ENCODE measurements around the gene SACS.
"Not testable (repeated sequence)": the region's sequence is repeated elsewhere in the genome, so short reads cannot be mapped to it uniquely, and the experiment has no call there.

Gene SACS

DNA sequence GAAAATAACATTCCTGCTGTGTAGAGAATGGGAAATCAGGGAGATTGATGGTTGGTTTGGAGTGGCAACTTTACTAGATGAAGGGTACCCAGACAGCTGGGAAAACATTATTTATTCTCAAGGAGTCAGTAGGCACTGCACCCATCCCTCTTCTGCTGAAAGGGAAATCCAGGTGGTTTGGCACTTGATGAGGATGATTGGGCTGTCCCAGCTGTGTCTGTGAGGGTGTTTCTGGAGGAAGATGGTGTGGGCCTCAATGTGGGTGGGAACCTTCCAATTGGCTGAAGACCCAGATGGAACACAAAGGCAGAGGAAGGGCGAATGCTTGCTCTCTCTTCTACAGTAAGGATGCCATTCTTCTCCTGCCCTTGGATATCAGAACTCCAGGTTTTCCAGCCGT, 10.4 kb upstream of the SACS start:
- Histone ChIP-seq H4K20me1 (ENCODE audit: control insufficient read depth, insufficient read depth, low read depth, low read length) (no peaks in the 10 kb centered on the region), H3K79me2 (ENCODE audit: control insufficient read depth, low read length) (no peaks in the 10 kb centered on the region), H3K9me2 (replicated peaks; ENCODE audit: control insufficient read depth, low read length) (no peaks in the 10 kb centered on the region), H3F3A (ENCODE audit: control insufficient read depth, insufficient read depth) (no peaks in the 10 kb centered on the region), H3K27me3 (ENCODE audit: control insufficient read depth, low read length) (no peaks in the 10 kb centered on the region), H3K4me1 (ENCODE audit: control insufficient read depth, low read length) (no peaks in the 10 kb centered on the region), H3K4me2 (ENCODE audit: low read length) (no peak overlapping the region), H3K4me3 (ENCODE audit: low read length) (no peak overlapping the region), H3K9me3 (ENCODE audit: control insufficient read depth, insufficient read depth, low read length) (no peaks in the 10 kb centered on the region), H3K27ac (ENCODE audit: low read depth, low read length) (no peak overlapping the region), H3K36me3 (ENCODE audit: control insufficient read depth, low read length) (no peaks in the 10 kb centered on the region)
- TF ChIP-seq CTCF (IDR thresholded peaks at IDR 0.05; ENCODE audit: low read depth, low read length, poor library complexity, severe bottlenecking) = no peak
- TF ChIP-seq EZH2phosphoT487 (IDR thresholded peaks at IDR 0.05; ENCODE audit: borderline replicate concordance, low read length) = no peak

GRCh38 chr13:23443110-23443509, 9.6 kb upstream of the SACS start:
- no peak overlapping the region for H3K4me3 ChIP-seq (ENCODE audit: low read length)
- H3K9me2 ChIP-seq (replicated peaks; ENCODE audit: control insufficient read depth, low read length) = no peaks in the 10 kb centered on the region
- no peak for TF ChIP-seq EZH2phosphoT487 (IDR thresholded peaks at IDR 0.05; ENCODE audit: borderline replicate concordance, low read length)
- no peak for TF ChIP-seq CTCF (IDR thresholded peaks at IDR 0.05; ENCODE audit: low read depth, low read length, poor library complexity, severe bottlenecking)
- H3K4me2 ChIP-seq (ENCODE audit: low read length) = no peak overlapping the region
- H3K27me3 ChIP-seq (ENCODE audit: control insufficient read depth, low read length) = no peaks in the 10 kb centered on the region
- H3K79me2 ChIP-seq (ENCODE audit: control insufficient read depth, low read length) = no peaks in the 10 kb centered on the region
- H3K27ac ChIP-seq (ENCODE audit: low read depth, low read length) = no peak overlapping the region
- H3K4me1 ChIP-seq (ENCODE audit: control insufficient read depth, low read length) = no peaks in the 10 kb centered on the region
- H3K9me3 ChIP-seq (ENCODE audit: control insufficient read depth, insufficient read depth, low read length) = no peaks in the 10 kb centered on the region
- H4K20me1 ChIP-seq (ENCODE audit: control insufficient read depth, insufficient read depth, low read depth, low read length) = no peaks in the 10 kb centered on the region
- no peaks in the 10 kb centered on the region for H3F3A ChIP-seq (ENCODE audit: control insufficient read depth, insufficient read depth)
- H3K36me3 ChIP-seq (ENCODE audit: control insufficient read depth, low read length) = no peaks in the 10 kb centered on the region

DNA sequence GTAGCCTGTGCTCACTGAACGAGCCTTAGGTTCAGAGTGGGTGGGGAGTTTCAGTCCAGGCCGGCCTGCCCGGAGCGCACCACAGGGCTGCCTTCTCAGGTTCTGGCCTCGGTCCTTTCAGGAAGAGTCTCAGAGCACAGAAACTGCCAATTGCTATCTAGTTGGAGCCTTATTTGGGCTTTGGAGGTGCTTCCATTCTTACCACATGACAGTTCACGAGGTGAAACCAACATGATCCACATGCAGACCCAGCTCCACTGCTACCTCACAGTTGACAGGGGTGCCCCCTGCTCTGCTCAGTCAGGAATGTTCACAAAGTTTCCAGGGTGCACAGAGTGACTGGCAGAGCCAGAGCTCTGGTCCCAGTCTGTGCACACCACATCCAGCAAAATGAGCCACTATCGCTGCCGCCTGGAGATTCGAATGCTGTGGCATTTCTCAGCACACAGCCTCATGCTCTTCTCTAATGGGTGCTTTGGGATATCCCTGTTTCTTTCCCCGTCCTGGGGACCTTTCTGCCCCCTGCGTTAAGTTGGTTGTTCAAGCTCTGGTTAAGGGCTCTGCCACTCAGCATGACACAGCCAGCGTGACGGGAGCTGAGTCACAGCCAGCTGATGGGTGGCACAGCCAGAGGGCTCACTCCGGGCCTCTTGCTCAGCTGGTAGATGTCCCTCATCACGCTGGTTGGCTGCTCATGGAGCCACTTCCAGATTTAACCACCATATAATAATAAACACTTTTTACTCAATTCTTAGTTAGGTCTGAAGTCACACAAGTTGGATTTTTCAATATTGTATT, 7.5 kb upstream of the SACS start:
- no peak for TF ChIP-seq CTCF (IDR thresholded peaks at IDR 0.05; ENCODE audit: low read depth, low read length, poor library complexity, severe bottlenecking)
- no peak for TF ChIP-seq EZH2phosphoT487 (IDR thresholded peaks at IDR 0.05; ENCODE audit: borderline replicate concordance, low read length)
- Histone ChIP-seq H4K20me1 (ENCODE audit: control insufficient read depth, insufficient read depth, low read depth, low read length) (no peaks in the 10 kb centered on the region), H3K4me3 (ENCODE audit: low read length) (no peak overlapping the region), H3K9me2 (replicated peaks; ENCODE audit: control insufficient read depth, low read length) (no peaks in the 10 kb centered on the region), H3F3A (ENCODE audit: control insufficient read depth, insufficient read depth) (no peaks in the 10 kb centered on the region), H3K4me2 (ENCODE audit: low read length) (no peak overlapping the region), H3K27me3 (ENCODE audit: control insufficient read depth, low read length) (no peaks in the 10 kb centered on the region), H3K27ac (ENCODE audit: low read depth, low read length) (no peak overlapping the region), H3K36me3 (ENCODE audit: control insufficient read depth, low read length) (no peaks in the 10 kb centered on the region), H3K9me3 (ENCODE audit: control insufficient read depth, insufficient read depth, low read length) (no peaks in the 10 kb centered on the region), H3K4me1 (ENCODE audit: control insufficient read depth, low read length) (no peaks in the 10 kb centered on the region), H3K79me2 (ENCODE audit: control insufficient read depth, low read length) (no peaks in the 10 kb centered on the region)

- H3K4me3 ChIP-seq (ENCODE audit: low read length); H3F3A ChIP-seq (ENCODE audit: control insufficient read depth, insufficient read depth); H3K27ac ChIP-seq (ENCODE audit: low read depth, low read length); H3K36me3 ChIP-seq (ENCODE audit: control insufficient read depth, low read length); H3K4me2 ChIP-seq (ENCODE audit: low read length); H3K4me1 ChIP-seq (ENCODE audit: control insufficient read depth, low read length); H3K27me3 ChIP-seq (ENCODE audit: control insufficient read depth, low read length); H3K79me2 ChIP-seq (ENCODE audit: control insufficient read depth, low read length); H4K20me1 ChIP-seq (ENCODE audit: control insufficient read depth, insufficient read depth, low read depth, low read length); H3K9me3 ChIP-seq (ENCODE audit: control insufficient read depth, insufficient read depth, low read length); H3K9me2 ChIP-seq (replicated peaks; ENCODE audit: control insufficient read depth, low read length): not testable (repeated sequence)
Observed at GRCh38 chr13:23440324-23440723, 6.8 kb upstream of the SACS start.
